Esophagus (tissue), 2 donors: Measurements from ENCODE around the gene HRG. TPM values are rescaled to one million over a fixed set of nuclear protein-coding genes. Genes with fewer than 3 reads are reported as not detected.

ENCODE experiments used
- H3K27ac ChIP-seq, 2 donors: one replicate each; pipeline ENCODE4 v1.5.1; 2013; ENCODE audit warnings: low read depth in 2 of 2, mild to moderate bottlenecking in 2 of 2, inconsistent platforms in 1 of 2, low read length in 1 of 2, moderate library complexity in 1 of 2
- H3K27me3 ChIP-seq, 2 donors: one replicate each; pipeline ENCODE4 v1.6.1; 2013; ENCODE audit warnings: low read length in 2 of 2, control low read depth in 1 of 2, mild to moderate bottlenecking in 1 of 2; ENCODE audit not compliant: insufficient read depth in 2 of 2, control insufficient read depth in 1 of 2
- H3K36me3 ChIP-seq, 2 donors: one replicate each; pipeline ENCODE4 v1.6.1; 2013; ENCODE audit warnings: low read length in 1 of 2; ENCODE audit not compliant: control insufficient read depth in 2 of 2, insufficient read depth in 2 of 2
- H3K4me1 ChIP-seq, 2 donors: one replicate each; pipeline ENCODE4 v1.6.1; 2013; ENCODE audit warnings: low read length in 1 of 2; ENCODE audit not compliant: control insufficient read depth in 2 of 2, insufficient read depth in 2 of 2
- H3K4me3 ChIP-seq, 2 donors: one replicate each; pipeline ENCODE4 v1.5.1; 2013; ENCODE audit warnings: low read length in 2 of 2, mild to moderate bottlenecking in 2 of 2, low read depth in 1 of 2, moderate library complexity in 1 of 2
- H3K9me3 ChIP-seq, 2 donors: one replicate each; pipeline ENCODE4 v1.6.1; 2013; ENCODE audit warnings: mild to moderate bottlenecking in 2 of 2, low read depth in 1 of 2, low read length in 1 of 2, moderate library complexity in 1 of 2; ENCODE audit not compliant: control insufficient read depth in 2 of 2, insufficient read depth in 1 of 2
- WGBS, 2 donors: extraction: QIAGEN DNeasy Blood & Tissue Kit; methylation state at CpG; one replicate each; pipeline ENCODE4 v1.1.7; 2013; 5-methylcytosine and 5-hydroxymethylcytosine counted together
- polyA plus RNA-seq, 2 donors: library from polyadenylated mRNA; stranded (reverse); fragments of 200-250 nt; gene quantifications; one replicate each; pipeline ENCODE4 v1.2.3, GENCODE V29; 2013
- donor health status: healthy with polysubstance abuse.
- donor health status: Bipolar disorder and iron deficiency.

The HRG gene
- polyA plus RNA-seq, 2 donors = 0.05 TPM; not detected in 1

GRCh38 chr3:186648851-186649250, 17.0 kb upstream of the HRG start:
- Histone ChIP-seq H3K27me3 (no peaks in the 10 kb centered on the region), H3K4me3 (no peak overlapping the region), H3K9me3 (no peaks in the 10 kb centered on the region), H3K36me3 (no peaks in the 10 kb centered on the region), H3K27ac (no peak overlapping the region), H3K4me1 (no peaks in the 10 kb centered on the region)
- 91% methylated on average over 1 of the region's 1 CpG for WGBS, 2 donors

- Histone ChIP-seq H3K27me3 (no peaks in the 10 kb centered on the region), H3K27ac (no peak overlapping the region), H3K4me1 (no peaks in the 10 kb centered on the region), H3K36me3 (no peaks in the 10 kb centered on the region), H3K4me3 (no peak overlapping the region), H3K9me3 (no peaks in the 10 kb centered on the region)
- 68 to 78% methylated on average over 3 of the region's 3 CpGs for WGBS, 2 donors
Observed at GRCh38 chr3:186651678-186652215, 14.1 kb upstream of the HRG start.

- H3K27ac ChIP-seq = no peak overlapping the region
- H3K27me3 ChIP-seq = no peaks in the 10 kb centered on the region
- H3K4me1 ChIP-seq = no peaks in the 10 kb centered on the region
- no peaks in the 10 kb centered on the region for H3K9me3 ChIP-seq
- no peak overlapping the region for H3K4me3 ChIP-seq
- 82 to 83% methylated on average over 7 of the region's 7 CpGs for WGBS, 2 donors
- no peaks in the 10 kb centered on the region for H3K36me3 ChIP-seq
Observed at GRCh38 chr3:186653080-186653707, 12.6 kb upstream of the HRG start.

- H3K27me3 ChIP-seq = no peaks in the 10 kb centered on the region
- no peak overlapping the region for H3K27ac ChIP-seq
- no peaks in the 10 kb centered on the region for H3K36me3 ChIP-seq
- H3K4me3 ChIP-seq = no peak overlapping the region
- 39 to 40% methylated on average over 6 of the region's 6 CpGs for WGBS, 2 donors
- no peaks in the 10 kb centered on the region for H3K9me3 ChIP-seq
- H3K4me1 ChIP-seq = no peaks in the 10 kb centered on the region
Observed at GRCh38 chr3:186653984-186654383, 11.8 kb upstream of the HRG start.

GRCh38 chr3:186663361-186664118, 2.3 kb upstream of the HRG start:
- H3K9me3 ChIP-seq = no peaks in the 10 kb centered on the region
- no peaks in the 10 kb centered on the region for H3K4me1 ChIP-seq
- WGBS, 2 donors = 48 to 51% methylated on average over 7 of the region's 7 CpGs
- no peak overlapping the region for H3K27ac ChIP-seq
- H3K36me3 ChIP-seq = no peaks in the 10 kb centered on the region
- no peak overlapping the region for H3K4me3 ChIP-seq
- no peaks in the 10 kb centered on the region for H3K27me3 ChIP-seq

- Histone ChIP-seq H3K4me3 (no peak overlapping the region), H3K27me3 (no peaks in the 10 kb centered on the region)
Observed at GRCh38 chr3:186664119-186664495, 1.7 kb upstream of the HRG start.

GRCh38 chr3:186664506-186664905, 1.3 kb upstream of the HRG start:
- no peak overlapping the region for H3K4me3 ChIP-seq
- H3K36me3 ChIP-seq = no peaks in the 10 kb centered on the region
- no peaks in the 10 kb centered on the region for H3K9me3 ChIP-seq
- H3K4me1 ChIP-seq = no peaks in the 10 kb centered on the region
- H3K27me3 ChIP-seq = no peaks in the 10 kb centered on the region
- 72 to 73% methylated on average over 4 of the region's 4 CpGs for WGBS, 2 donors
- H3K27ac ChIP-seq = no peak overlapping the region

More at GRCh38 chr3:186664119-186664495, 1.7 kb upstream of the HRG start:
- Histone ChIP-seq H3K36me3 (no peaks in the 10 kb centered on the region), H3K4me1 (no peaks in the 10 kb centered on the region), H3K27ac (no peak overlapping the region), H3K9me3 (no peaks in the 10 kb centered on the region)

GRCh38 chr3:186668426-186668825, 2.6 kb downstream of the HRG start:
- Histone ChIP-seq H3K36me3 (no peaks in the 10 kb centered on the region), H3K4me1 (no peaks in the 10 kb centered on the region), H3K9me3 (no peaks in the 10 kb centered on the region), H3K27ac (no peak overlapping the region), H3K27me3 (no peaks in the 10 kb centered on the region), H3K4me3 (no peak overlapping the region)
- 74 to 77% methylated on average over 6 of the region's 6 CpGs for WGBS, 2 donors

GRCh38 chr3:186669378-186670084, 3.7 kb downstream of the HRG start:
- no peaks in the 10 kb centered on the region for H3K27me3 ChIP-seq
- no peak overlapping the region for H3K27ac ChIP-seq
- no peaks in the 10 kb centered on the region for H3K9me3 ChIP-seq
- WGBS, 2 donors = 77 to 78% methylated on average over 2 of the region's 2 CpGs
- no peaks in the 10 kb centered on the region for H3K4me1 ChIP-seq
- H3K36me3 ChIP-seq = no peaks in the 10 kb centered on the region
- H3K4me3 ChIP-seq = no peak overlapping the region
